Psoas muscle (tissue), 8 donors: ENCODE data around the gene ARHGEF4. TPM values are rescaled to one million over a fixed set of nuclear protein-coding genes. Genes with fewer than 3 reads are reported as not detected.

Experiments
- ATAC-seq, 4 donors: fragments of 200-7000 bp; cut with Tn5 transposase; one replicate each; pipeline ENCODE4 v1.9.1; 2020; ENCODE audit warnings: moderate library complexity in 3 of 4, mild to moderate bottlenecking in 2 of 4
- DNase-seq, 2 donors: peaks; one replicate each; pipeline ENCODE4 v3.0.0-alpha.2; 2020
- H3K27ac ChIP-seq: fragments of 200-600 bp; one replicate; pipeline ENCODE4 v1.8.0; 2022
- H3K27me3 ChIP-seq, 3 donors: fragments of 200-600 bp in 1 of 3; one replicate each; pipeline versions ENCODE4 v1.6.1 to v1.8.0; 2013 to 2022; ENCODE audit warnings: low read length in 2 of 3, mild to moderate bottlenecking in 2 of 3, moderate library complexity in 1 of 3; ENCODE audit not compliant: insufficient read depth in 3 of 3
- H3K36me3 ChIP-seq, 2 donors: fragments of 200-600 bp in 1 of 2; one replicate each; pipeline versions ENCODE4 v1.6.1 to v1.8.0; 2013 to 2022; ENCODE audit warnings: low read depth in 1 of 2, mild to moderate bottlenecking in 1 of 2, moderate library complexity in 1 of 2; ENCODE audit not compliant: insufficient read depth in 1 of 2
- H3K4me1 ChIP-seq: fragments of 200-600 bp; one replicate; pipeline ENCODE4 v1.8.0; 2022
- H3K4me3 ChIP-seq: fragments of 200-600 bp; one replicate; pipeline ENCODE4 v1.8.0; 2022; ENCODE audit warnings: mild to moderate bottlenecking
- H3K9me3 ChIP-seq: fragments of 200-600 bp; one replicate; pipeline ENCODE4 v1.8.0; 2022
- CTCF ChIP-seq: fragments of 200-600 bp; IDR thresholded peaks from one replicate; pipeline ENCODE4 v1.8.0; 2022; ENCODE audit warnings: antibody characterized with exemption
- WGBS, 3 donors: extraction: QIAGEN DNeasy Blood & Tissue Kit; methylation state at CpG; one replicate each; pipeline versions ENCODE4 v1.1.6 to v1.1.7; 2013; 5-methylcytosine and 5-hydroxymethylcytosine counted together
- intact Hi-C, 2 donors: fragments of 100-400 bp; cut with DNase I; formaldehyde crosslinking; loops; one replicate each; pipeline versions ENCODE4 v1.11.0 to v1.14.2; 2022
- polyA plus RNA-seq, 3 donors: library from polyadenylated mRNA; stranded (reverse); fragments of 200-250 nt; gene quantifications; one replicate each; pipeline ENCODE4 v1.2.3, GENCODE V29; 2013
- total RNA-seq, 4 donors: library from RNA; stranded (reverse); fragmentation: NEBNext Ultra II Directional in 2 of 4; extraction: Animal tissue kit (Norgen Biotek cat#: 25700) in 2 of 4; gene quantifications; one replicate each; pipeline versions ENCODE4 v1.2.1 to v1.2.4, GENCODE V29; 2021 to 2023
- donor health status: healthy with polysubstance abuse.
- donor health status: DM: no; HTN: no; CAD: no; lungs with moderate emphysema.
- donor health status: Bipolar disorder and iron deficiency.
- donor health status: healthy.
- donor health status: DM: yes; HTN: yes; CAD: no.
- donor health status: DM: no; HTN: no; CAD: no.
- donor health status: DM: no; HTN: no; CAD: no.
- donor health status: DM: yes; HTN: yes; CAD: no.

Gene ARHGEF4
- total and polyA plus RNA-seq, 7 donors = 0.63 to 6.9 (median 3.7) TPM

GRCh38 chr2:130920415-130921163, 83.9 kb downstream of the ARHGEF4 start:
- DNase-seq = peak in 1 of 2 donors; percentile 47

GRCh38 chr2:130921164-130921476, 84.4 kb downstream of the ARHGEF4 start:
- DNase-seq = no peak
- Histone ChIP-seq H3K4me1 (no peaks in the 10 kb centered on the region), H3K4me3 (no peak overlapping the region), H3K36me3 (no peaks in the 10 kb centered on the region), H3K27ac (no peak overlapping the region), H3K9me3 (no peaks in the 10 kb centered on the region), H3K27me3 (peaks cover 0 to 16% (median 11%) of the 10 kb centered on the region in 3 donors)
- ATAC-seq = no peak
- intact Hi-C loops = loop anchor here in 1 of 2 donors (2.0 kb wide), 1 partner anchor 124 kb away; no protein-coding TSS in a partner anchor
- no peak for TF ChIP-seq CTCF
- WGBS, 3 donors = 80 to 88% (median 86%) methylated on average over 8 of the region's 8 CpGs

More at GRCh38 chr2:130920415-130921163, 83.9 kb downstream of the ARHGEF4 start:
- no peak for ATAC-seq
- H3K36me3 ChIP-seq = no peaks in the 10 kb centered on the region
- WGBS, 3 donors = 34 to 44% (median 35%) methylated on average over 7 of the region's 7 CpGs
- H3K4me1 ChIP-seq = no peaks in the 10 kb centered on the region
- peak; percentile 48 for TF ChIP-seq CTCF
- peaks cover 0 to 21% (median 13%) of the 10 kb centered on the region in 3 donors for H3K27me3 ChIP-seq
- H3K27ac ChIP-seq = no peak overlapping the region
- intact Hi-C loops = loop anchor here in 1 of 2 donors (2.0 kb wide), 1 partner anchor 124 kb away; no protein-coding TSS in a partner anchor
- H3K9me3 ChIP-seq = no peaks in the 10 kb centered on the region
- no peak overlapping the region for H3K4me3 ChIP-seq

- ATAC-seq = no peak
- Histone ChIP-seq H3K36me3 (no peaks in the 10 kb centered on the region), H3K9me3 (no peaks in the 10 kb centered on the region), H3K27ac (no peak overlapping the region), H3K27me3 (peaks cover 0 to 3% (median 0%) of the 10 kb centered on the region in 3 donors), H3K4me3 (no peak overlapping the region), H3K4me1 (no peaks in the 10 kb centered on the region)
- DNase-seq = no peak
- intact Hi-C loops = no loop called here
- 78 to 87% (median 81%) methylated on average over 2 of the region's 2 CpGs for WGBS, 3 donors
- no peak for TF ChIP-seq CTCF
Observed at GRCh38 chr2:130922417-130922816, 85.7 kb downstream of the ARHGEF4 start.

GRCh38 chr2:130928385-130928784, 91.7 kb downstream of the ARHGEF4 start:
- TF ChIP-seq CTCF = no peak
- H3K36me3 ChIP-seq = no peaks in the 10 kb centered on the region
- DNase-seq = no peak
- intact Hi-C loops = no loop called here
- H3K4me3 ChIP-seq = no peak overlapping the region
- WGBS, 3 donors = 51 to 55% (median 53%) methylated on average over 4 of the region's 4 CpGs
- no peaks in the 10 kb centered on the region for H3K27me3 ChIP-seq
- H3K27ac ChIP-seq = no peak overlapping the region
- H3K4me1 ChIP-seq = no peaks in the 10 kb centered on the region
- H3K9me3 ChIP-seq = no peaks in the 10 kb centered on the region
- ATAC-seq = no peak
